Skin of body (tissue), 2 donors: ENCODE results near the gene ATAD3A. TPM values are rescaled to one million over a fixed set of nuclear protein-coding genes. Genes with fewer than 3 reads are reported as not detected.
"Not testable (repeated sequence)": the region's sequence is repeated elsewhere in the genome, so short reads cannot be mapped to it uniquely, and the experiment has no call there.

ENCODE experiments used
- DNase-seq: peaks from one replicate; lab custom pipeline; 2025; lab: John Stamatoyannopoulos, UW
- total RNA-seq: library from RNA; depleted of rRNA; stranded (reverse); fragments of >200 nt; gene quantifications from one replicate; pipeline ENCODE4 v1.2.3, GENCODE V29; 2014

ATAD3A gene
- total RNA-seq, 1 donor from 2014 or later = 11.9 TPM

DNA sequence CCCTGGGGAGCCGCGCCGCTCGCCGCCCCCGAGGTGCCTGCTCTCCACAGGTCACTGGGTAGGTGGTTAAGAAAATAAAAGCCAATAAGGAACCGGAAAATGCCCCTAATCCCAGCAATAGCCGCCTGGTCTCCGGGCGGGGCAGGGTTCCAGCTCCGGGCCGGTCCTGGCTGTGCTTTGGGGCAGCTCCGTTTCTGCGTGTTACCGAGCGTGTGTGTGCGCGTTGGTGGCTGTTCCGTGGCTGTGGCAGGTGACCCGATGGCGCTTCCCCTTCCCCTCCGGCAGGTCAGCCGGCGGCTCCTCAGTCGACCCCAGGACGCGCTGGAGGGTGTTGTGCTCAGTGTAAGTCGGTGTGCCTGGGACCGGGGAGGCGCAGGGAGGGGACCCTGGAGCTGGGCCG, 11.3 kb downstream of the ATAD3A start:
- DNase-seq = not testable (repeated sequence)

DNA sequence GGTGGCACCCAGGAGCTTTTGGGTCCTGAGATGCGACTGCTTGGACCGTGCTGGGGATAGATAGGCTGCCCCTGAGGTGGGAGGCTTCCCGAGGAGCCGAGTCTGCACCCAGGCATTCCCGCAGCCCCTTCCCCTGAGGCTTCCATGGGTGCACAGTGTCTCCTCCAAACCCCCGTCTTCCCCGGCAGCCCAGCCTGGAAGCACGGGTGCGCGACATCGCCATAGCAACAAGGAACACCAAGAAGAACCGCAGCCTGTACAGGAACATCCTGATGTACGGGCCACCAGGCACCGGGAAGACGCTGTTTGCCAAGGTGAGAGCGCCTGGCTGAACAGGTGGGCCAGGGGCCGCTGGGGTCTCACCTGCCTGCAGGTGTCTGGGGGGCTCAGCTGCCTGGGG, 11.7 kb downstream of the ATAD3A start:
- DNase-seq = not testable (repeated sequence)

DNA sequence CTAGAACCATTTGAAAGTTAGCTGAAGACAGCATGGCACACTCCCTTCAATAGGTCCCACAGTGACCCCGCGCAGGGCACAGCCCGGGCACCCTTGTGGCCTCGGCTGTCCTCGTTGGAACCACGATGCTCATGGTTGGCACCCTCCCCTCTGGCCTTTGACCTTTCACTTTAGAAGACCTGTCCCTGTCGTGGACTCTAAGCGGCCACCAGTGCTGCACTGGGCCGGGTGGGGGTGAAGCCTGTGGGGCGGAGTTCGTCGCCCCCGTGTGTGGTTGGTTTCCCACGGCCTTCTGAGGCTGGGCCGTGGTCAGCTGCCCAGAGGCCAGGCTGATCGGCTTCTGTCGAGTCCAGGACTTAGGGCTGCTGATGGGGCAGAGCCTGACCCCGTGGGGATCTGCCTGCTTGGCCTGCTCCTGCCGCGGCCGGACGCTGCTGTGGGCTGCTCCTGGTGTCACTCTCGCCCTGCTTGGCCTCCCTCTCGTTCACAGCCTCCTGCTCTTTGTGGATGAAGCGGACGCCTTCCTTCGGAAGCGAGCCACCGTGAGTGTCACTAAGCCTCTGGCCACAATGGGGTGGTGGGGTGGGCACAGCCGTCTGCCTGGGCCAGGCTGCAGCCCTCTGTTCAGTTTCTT, 12.9 kb downstream of the ATAD3A start:
- not testable (repeated sequence) for DNase-seq

DNA sequence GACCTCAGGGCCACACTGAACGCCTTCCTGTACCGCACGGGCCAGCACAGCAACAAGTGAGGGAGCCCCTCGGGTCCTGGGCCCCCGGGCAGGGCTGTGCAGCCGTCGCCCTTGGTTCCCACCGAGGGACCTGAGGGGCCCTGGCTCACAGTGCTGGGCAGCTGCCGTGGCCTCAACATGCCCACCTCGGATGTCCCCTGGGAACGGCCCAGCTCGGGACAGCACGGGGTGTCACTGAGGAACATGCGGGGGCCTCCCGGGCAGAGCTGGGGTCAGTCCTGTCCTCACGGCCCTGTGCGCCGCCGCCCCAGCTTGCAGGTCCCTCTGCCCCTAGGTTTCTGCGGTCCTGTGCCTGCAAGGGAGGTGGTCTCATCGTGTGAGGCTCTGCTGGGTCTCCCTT, 14.5 kb downstream of the ATAD3A start:
- not testable (repeated sequence) for DNase-seq

DNA sequence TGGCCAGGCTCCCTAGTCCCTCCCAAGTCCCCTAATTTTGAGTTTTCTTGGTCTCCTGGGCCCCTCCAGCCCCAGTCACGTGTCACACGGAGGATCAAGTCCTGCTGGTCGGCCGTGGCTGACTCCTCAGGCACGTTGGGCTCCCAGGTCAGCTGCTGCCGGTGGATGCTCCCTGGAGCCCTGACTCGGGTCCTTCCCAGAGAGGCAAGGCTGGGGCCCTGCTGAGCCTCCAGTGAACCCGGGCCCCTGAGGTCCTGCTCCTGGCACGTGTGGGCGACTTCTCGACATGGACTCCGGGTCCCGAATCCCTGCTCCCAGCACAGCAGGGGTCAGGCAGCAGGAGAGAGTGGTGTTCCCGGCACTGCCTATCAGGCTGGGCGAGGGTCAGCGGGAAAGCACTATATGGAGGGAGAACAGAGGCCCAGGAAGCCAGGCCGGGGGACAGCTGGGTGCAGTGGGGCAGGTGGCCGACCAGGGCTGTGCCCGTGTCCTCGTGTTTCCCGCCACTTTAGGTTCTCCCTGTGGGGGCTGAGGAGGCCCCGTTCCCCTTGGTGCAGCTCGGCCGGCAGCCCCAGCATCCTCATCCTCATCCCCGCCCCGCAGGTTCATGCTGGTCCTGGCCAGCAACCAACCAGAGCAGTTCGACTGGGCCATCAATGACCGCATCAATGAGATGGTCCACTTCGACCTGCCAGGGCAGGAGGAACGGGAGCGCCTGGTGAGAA, 15.3 kb downstream of the ATAD3A start:
- DNase-seq = no peak

DNA sequence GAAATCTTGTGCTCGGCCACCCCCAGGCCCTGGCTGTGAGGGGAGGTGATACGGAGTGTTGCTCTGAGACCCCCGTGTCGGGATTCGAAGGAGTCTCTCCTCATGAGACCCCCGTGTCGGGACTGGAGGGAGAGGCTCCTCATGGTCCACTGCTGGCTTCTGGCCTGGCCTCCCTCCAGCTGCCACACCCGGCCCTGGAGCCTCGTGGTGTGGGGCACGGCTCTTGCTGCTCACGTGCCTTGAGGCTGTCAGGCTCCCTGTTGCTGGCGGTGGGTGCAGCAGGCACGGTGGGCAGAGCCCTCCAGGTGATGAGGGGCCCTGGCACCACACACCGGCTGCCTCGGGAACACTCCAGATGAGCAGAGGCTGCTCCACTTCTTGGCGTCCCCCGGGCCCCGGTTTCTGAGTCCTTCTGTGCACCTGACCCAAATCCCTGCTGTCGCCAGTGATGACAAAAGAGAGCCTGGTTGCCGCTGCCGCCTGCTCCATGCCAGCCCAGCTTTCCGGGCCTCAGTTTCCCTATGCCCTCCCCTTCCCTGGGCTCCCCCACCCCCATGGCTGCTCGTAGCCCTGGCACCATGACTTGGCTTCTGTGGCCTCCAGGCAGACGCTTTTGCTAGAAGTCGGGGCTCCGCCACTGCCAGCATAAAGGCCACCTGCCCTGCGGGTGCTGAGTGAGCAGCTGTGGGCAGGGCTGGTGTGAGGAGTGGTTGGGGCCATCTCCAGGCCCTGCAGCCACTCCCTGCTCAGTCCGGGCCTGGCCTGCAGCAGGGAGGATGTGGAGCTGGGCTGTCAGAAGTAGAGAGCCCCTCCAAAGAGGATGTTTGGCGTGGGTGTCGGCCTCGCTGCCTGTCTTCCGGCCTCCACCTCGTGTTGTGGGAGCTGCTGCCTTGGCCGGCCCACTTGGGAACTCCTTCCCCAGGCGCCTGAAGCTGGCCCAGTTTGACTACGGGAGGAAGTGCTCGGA, 16.6 kb downstream of the ATAD3A start:
- no peak for DNase-seq

DNA sequence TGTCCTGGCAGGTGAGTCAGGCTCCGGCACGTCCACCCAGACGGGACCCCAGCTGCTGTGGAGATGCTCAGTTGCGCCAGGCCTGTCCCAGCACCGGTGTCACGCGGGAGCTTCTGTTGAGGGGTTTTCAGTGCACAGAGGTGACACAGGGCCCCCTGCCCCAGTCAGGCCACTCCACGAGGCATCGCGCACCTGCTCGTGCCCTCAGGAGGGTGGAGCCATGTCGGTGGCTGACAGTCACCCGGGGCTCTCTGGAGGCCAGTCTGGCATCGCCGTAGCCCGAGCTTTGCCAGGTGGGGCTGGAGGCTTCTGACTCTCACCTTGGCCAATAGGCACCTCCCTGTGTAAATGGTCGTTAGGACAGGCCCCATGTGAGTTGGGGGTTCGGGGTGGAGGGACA, 17.4 kb downstream of the ATAD3A start:
- no peak for DNase-seq

DNA sequence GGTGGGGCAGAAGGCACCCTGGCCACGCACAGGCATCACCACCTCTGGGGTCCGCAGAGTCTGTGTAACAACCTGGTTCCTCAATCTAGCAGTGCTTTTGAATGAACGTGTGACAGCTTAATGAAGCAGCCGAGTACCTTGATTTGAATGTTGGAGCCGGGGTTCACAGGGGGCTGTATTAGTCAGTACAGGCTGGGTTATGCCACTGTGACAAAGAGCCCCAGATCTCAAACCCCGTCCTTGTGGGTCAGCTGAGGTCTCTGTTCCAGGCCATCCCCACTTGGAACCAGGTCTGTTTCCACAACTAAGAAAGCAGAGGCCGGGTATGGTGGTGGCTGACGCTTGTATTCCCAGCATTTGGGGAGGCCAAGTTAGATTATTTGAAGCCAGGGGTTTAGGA, 18.0 kb downstream of the ATAD3A start:
- no peak for DNase-seq

DNA sequence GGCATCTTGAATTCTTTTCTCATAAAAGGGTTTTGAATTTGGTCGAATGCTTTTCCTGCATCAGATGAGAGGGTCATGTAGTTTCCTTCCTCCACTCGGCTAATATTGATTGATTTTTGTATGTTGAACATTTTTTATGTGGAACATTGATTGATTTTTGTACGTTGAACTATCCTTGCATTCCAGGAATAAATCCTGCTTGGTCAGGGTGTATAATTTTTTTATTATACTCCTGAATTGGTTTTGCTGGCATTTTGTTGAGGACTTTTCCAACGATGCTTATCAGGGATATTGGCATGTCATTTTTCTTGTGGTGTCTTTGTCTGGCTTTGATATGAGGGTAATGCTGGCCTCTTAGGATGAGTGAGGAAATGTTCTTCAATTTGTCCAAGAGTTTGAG, 20.0 kb downstream of the ATAD3A start:
- no peak for DNase-seq

DNA sequence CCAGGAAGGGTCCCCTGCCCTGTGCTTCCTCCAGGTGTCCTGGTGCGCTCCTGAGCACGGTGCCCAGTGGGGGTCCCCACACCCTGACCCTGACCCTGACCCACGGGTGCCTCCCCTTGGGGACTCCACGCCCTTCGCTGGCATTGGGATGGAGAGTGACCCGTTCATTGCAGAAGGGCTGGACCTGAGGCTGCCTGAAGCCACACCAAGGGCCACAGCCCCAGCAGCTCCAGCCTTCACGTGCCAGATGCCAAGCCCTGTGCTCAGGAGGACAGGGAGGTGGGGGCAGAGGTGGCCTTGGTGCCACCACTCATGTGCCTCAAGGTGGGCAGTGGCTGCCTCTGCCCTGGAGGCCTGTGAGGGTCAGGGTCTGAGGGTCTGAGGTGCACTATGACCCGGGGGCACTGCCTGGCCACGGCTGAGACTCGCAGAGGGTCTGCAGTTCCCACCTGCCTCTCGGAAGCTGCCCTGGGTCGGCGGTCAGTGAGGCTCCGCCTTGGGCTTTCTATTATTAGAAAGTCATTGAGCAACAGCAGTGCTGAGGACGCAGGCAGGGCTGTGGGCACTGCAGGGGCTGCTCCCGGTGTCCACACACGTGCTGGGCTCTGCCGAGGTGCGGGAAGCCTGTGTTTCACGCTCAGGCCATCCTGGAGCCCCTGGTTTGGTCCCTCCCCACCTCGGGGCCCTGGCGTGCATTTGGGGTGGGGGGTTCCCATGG, 21.4 kb downstream of the ATAD3A start:
- DNase-seq = not testable (repeated sequence)

DNA sequence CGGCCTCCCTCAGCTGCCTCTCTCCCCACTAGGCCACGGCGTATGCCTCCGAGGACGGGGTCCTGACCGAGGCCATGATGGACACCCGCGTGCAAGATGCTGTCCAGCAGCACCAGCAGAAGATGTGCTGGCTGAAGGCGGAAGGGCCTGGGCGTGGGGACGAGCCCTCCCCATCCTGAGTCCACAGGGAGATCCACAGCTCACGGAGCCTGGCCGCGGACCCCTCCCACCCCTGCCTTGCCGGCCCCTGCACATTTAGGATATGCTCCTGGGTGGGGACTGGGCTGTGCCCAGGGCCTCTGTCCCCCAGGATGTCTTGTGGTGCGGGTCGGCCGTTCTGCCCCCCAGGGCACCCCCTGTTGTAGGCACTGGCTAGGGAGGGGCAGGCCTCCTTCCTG, 21.9 kb downstream of the ATAD3A start:
- DNase-seq = not testable (repeated sequence)

DNA sequence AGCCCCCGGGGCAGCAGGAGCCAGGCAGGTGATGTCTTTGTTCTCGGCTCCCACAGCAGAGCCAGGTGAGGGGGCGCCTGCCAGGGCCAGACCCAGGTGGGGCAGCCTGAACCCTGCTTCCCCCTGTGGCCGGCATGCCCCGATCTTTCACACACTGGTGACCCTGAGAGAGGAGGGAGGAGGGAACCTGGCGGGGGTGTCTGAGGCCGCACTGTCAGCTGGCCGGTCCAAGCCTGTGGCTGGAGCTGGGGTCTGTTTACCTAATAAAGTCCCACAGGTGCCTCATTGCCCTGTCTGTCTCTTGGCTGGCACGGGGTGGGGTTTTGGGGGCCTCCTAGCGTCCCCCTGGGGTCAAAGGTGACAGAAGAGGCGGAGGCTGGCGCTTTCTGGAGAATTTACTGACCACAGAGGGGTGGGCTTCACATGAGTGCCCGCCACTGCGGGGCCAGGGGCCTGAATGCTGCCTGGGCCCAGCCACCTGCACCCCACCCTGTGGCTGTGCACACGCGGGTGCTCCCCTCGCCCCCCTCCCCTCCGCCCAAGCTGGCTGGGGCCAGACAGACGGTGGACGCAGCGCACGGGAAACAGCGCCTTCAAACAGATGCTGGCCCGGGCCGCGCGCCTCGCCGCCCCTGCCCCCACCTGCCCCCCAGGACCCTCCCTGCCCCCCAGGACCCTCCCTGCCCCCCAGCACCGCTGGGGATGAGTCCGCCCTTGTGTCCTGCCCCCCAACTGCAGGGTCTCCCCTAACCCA, 22.6 kb downstream of the ATAD3A start:
- DNase-seq = no peak

DNA sequence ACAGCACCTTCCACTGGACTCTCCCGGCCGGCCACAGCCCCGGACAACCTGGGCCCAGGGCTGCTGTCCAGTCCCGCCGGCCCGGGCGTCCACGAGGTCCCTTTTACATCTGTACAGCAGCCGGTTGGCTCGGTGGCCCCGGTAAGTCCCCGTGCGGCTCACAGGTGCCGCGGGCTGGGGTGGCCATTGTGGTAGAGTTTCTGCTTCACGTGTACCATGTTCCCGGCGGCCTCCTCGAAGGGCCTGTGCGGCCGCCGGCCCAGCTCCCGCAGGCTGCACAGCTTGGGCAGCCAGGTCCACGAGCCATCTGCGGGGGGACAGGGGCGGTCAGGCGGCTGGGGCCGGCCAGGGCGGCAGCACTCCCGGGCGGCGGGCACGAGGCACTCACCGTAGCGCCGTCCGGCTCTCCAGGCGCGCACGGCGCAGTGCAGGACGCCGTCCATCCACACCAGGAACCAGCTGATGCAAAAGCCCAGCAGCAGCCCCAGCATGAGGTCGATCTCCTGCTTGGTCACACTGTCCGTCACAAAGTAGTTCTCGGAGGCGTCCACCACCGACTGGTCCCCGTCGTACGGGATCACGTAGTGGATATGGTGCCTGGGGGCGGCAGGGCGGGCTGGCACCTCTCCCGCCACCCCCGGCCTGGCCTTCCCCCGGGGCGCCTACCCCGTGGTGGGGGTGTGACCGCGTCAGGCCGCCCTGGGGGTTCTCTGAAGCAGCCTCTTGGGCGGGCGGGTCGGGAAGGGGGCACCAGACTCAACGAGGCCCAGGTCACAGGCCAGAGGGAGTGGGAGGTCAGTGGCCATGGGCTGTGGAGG, 23.4 kb downstream of the ATAD3A start:
- no peak for DNase-seq

DNA sequence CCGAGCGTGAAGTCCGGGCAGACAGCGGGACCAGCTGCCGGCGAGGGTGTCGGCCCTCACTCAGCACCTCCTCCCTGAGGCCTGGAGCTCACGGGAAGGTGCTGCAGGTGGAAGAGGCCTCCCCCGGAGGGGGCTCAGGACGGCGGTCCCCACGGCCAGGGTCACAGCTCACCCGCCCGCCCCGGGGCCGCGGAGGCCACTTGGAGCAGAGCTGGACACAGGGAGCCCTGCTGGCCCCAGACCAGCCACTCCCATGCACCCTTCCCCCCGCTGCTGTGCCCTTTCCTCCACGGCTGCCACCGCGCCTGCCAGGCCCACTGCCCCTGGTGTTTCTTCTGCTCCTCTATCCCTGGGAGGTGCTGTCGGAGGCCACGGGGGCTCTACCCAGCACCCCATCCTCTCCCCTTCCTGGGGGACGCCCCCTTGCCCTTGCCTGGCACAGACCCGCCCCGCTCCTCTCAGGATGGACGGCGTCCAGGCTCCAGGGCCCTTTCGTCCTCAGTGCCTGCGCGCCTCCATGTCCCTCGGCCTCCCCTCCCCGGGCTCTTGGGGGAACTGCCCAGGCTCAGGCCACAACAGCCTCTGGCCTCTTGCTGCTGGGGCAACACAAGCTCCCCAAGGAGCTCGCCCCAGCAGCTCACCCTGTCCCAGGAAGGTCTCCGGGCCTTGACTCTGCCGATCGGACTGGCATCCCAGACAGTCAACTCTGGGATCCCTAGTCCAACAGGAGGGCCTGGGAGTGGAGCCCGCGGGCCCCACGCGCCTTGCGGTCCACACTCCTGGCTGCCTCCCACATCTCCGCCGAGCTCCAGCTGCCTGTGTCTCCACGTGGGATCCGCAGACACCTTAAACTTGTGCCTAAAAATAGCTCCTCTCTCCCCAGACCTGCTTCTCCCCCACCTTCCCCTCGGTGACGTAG, 24.3 kb downstream of the ATAD3A start:
- DNase-seq = no peak

DNA sequence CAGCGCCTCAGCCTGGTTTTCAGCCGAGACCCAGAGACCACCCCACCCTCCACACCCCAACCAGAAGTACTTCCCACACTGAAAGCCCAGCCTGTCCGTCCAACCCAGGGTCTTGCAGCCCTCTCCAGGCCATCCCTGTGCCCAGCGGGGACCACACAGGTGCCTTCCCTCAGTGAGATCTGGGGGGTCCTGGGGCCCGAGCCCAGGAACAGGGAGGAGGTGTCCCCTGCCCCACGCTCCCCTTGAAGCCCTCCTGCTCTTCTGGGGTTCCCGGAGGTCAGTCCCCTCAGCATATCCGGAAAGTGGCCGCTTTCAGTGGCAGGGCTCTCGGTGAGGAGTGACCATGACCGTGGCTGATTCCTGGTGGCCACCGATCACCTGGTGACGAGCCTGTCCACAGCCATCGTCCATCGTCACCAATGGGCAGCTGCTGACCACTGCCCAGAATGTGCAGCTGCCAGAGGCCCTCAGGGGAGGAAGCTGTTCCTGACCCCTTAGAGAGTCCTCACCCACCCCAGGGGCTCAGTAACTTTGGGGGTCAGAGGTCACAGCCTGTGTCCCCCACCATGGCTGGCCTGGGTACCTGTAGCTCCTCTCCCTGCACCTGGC, 25.1 kb downstream of the ATAD3A start:
- DNase-seq = no peak

DNA sequence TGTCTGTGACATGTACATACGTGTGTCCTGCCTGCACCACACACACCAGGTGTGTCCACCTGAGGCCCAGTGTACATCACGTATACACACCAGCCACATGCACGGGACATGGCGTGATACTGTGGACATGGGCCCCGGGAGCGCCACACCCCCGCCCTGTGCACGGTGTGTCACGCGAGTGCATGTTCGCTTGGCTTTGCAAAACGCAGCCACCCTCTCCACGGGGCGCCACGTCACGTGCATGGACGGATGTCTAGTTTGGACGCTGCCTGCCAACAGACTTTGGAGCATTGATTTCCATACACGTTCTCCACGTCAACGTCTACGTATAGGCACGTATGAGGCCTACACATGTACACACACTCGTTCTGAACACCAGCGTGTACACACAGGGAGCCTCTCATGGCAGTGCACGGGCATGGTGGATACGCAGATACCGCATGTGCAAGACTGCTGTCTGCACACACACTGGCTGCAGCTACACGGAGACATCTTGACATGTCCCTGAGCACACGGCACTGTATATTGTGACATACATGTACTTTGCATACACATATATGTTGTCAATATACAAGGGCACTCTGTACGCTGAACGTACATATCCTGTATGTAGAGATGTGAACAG, 25.8 kb downstream of the ATAD3A start:
- no peak for DNase-seq

DNA sequence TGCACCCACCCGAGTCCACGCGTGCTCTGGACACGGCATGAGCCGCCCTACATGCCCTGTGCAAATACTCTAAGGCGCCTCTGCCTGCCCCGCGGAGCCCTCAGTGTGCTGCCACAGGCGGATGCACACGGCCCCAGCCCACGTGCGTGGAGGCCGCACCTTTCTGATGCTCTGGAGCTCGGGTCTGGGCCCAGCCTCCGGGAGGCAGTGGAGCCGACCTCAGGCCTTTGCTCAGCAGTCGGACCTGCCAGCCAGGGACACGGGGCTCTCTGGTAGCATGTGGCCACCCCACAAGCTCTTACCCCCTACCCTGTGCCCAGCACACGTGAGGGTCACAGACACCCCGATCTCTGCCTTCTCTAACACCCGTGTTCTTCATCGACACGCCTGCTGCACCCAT, 26.4 kb downstream of the ATAD3A start:
- no peak for DNase-seq

DNA sequence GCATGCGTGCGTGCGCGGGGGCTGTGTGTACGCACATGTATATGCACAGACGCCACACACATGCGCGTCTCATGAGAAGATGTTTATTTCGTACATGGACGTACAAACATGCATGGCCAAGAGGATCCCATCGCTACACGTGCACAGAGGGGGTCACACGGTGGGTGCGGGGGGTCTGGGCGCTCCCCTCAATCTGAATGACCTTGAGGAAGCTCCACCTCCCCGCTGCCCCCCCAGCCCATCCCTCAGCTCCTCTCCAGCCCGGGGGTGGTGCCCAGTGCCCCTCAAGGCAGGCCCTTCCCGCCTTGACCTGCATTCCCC, 27.0 kb downstream of the ATAD3A start:
- DNase-seq = no peak
